CD4-positive, alpha-beta T cell treated with Interleukin-10 for 1 hour (primary cell): Measurements from ENCODE around the gene FKBP6.
"Not testable (repeated sequence)": the region's sequence is repeated elsewhere in the genome, so short reads cannot be mapped to it uniquely, and the experiment has no call there.

Experiments
- DNase-seq: peaks from one replicate; pipeline ENCODE4 v3.0.0-alpha.2; 2020

Gene FKBP6

DNA sequence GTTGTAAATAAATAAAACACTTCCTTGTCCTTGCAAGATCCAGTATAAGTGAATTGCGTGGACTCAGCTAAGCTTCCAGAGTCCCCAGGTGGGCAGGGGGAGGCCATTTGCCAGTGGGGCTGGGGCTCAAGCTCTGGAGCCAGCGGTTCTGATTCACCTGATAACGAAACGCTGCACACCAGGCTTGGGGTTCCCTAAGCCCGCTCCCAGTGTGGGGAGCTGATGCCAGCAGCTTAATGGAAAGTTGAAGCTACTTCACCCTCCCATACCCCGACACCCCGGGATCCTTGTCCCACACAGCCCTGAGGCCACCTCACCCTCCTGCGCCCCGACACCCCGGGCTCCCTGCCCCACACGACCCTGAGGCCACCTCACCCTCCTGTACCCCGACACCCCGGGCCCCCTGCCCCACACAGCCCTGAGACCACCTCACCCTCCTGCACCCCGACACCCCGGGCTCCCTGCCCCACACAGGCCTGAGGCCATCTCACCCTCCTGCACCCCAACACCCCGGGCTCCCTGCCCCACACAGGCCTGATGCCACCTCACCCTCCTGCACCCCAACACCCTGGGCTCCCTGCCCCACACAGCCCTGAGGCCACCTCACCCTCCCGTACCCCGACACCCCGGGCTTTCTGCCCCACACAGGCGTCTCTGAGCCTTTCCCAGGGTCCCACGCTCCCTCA lies 30.8 kb downstream of the FKBP6 start:
- DNase-seq, result no peak

DNA sequence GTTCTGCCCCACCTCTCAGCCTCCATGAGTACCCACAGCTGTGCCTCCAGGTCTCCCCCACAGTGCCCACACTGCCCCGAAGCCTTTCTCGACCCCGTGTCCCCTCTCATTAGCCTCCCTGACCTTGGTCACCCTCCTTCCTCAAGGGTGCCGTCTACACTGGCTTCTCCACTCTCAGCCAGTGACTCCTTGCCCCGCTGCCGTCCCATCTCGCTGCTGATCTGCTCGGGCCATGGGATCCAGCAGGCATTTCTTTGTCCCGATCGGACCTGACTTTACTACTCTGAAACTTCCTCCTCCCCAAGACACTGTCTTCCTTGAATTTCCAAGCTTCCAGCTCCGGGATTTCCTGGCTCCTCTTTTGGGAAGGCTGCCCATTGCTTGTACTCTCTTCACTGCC lies 31.3 kb downstream of the FKBP6 start:
- DNase-seq, result no peak

DNA sequence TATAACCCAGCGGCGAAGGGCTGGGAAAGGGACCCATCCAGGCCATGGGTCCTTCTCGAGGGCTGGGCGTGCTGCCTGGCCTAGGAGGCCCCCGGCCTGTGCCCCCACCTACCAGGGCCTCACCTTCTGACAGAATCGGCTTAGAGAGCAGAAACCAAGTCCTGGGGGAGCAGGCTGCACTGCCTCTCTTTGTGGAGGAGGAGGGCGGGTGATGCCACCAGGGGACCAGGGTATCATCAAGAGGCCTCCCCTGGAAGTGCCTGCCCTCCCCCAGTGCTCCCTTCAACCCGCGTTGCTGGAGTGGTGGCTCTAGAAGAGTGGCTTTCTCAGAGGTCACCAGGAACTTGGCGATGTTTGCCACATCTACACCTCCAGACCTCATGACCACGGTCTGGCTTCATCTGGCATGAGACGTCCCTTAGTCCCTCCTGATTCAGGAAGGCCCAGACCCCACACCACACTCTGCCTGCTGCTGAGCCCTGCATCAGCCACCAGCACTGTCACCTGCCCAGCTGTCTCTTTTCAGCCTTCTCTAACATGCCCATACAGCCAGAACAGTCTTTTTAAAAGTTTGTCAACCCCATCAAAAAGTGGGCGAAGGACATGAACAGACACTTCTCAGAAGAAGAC lies 31.9 kb downstream of the FKBP6 start:
- no peak for DNase-seq

DNA sequence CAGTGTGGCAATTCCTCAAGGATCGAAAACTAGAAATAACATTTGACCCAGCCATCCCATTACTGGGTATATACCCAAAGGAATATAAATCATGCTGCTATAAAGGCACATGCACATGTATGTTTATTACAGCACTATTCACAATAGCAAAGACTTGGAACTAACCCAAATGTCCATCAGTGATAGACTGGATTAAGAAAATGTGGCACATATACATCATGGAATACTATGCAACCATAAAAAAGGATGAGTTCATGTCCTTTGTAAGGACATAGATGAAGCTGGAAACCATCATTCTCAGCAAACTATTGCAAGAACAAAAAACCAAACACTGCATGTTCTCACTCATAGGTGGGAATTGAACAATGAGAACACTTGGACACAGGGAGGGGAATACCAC lies 32.6 kb downstream of the FKBP6 start:
- DNase-seq, result not testable (repeated sequence)

DNA sequence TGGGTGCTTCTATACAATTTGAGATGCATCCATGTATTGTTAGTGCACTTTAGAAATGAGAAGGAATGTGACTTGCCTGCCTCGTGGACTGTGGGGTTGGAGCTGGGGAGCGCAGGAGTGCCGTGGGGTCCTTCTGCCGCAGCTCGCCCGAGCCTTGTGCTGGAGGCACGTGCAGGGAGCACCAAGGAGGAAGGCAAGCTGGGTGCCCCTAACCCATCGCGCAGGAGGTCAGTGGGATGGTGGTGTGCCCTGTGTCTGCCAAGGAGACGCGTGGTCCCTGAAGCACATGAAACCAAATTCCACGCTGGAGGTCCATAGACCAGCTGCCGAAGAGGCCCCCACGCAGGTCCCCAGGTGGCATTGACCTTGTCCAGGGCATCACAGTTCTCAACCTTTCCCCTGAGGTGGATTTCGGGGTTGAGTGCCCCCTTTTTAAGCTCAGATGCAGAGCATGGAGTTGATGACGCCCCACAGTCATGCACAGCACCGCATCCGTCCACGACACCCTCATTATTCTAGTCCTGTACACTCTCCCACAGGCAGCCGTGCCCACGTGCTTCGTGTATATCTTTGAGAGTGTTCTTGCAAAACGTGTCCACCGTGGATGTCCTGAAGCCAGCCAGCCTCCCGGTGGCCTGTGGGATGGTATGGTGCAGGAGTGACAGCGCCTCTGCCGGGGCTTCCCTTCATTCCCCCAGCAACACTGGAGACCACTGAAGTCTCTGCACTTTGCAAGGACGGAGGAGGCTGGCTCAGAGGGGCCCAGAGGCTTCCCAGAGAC lies 35.5 kb downstream of the FKBP6 start:
- DNase-seq, result no peak

DNA sequence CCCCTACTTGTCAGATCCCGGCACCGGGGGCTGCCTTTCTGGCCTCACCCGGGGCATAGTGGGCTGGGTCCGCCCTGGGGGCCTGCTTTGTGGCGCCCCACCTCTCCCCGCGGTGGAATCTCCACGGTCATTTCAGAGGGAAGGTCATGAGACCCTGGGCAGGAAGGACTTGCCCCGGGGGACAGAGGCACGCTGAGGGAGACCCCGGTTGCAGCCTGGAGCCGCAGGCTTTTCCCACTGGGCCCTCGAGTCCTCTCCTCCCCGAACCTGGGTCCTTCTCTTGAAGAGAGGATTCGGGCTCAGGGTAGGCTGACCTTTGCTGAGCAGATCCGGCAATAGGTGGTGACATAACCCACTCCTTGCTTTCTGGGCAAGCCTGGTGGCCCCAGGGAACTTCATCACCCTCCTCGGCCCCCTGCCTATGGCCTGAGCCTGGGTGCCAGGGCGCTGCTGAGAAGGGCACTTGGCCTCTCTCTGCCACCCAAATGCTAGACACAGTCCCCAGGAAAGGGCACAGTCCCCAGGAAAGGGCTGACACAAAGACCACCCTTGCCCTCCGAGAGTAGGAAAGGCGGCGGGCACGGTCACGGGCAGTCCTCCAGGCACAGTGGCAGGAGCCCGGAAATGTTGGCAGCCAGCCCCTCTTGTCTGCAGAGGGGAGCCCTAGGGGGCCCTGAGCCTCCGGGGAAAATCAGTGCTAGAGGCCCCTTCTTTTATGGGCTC lies 36.2 kb downstream of the FKBP6 start:
- DNase-seq, result no peak

DNA sequence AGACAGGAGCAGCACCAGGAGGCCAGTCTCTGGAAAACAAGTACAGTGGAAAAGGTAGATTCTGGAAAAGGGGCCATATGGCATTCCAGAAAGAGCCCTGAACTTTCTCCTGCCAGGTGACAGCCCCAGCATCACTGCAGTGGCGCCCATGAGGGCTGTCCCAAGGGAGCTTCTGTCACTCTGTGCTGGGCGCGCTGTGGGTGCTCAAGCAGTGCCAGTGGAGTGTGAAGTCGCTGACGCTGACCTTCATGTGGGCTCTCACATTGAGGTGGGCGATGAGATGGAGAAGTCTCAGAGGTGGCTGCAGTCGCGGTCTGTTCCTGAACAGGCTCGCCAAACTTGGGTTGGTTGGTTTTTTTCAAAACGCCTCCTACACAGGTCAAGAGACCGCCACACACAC lies 38.2 kb downstream of the FKBP6 start:
- DNase-seq, result no peak

DNA sequence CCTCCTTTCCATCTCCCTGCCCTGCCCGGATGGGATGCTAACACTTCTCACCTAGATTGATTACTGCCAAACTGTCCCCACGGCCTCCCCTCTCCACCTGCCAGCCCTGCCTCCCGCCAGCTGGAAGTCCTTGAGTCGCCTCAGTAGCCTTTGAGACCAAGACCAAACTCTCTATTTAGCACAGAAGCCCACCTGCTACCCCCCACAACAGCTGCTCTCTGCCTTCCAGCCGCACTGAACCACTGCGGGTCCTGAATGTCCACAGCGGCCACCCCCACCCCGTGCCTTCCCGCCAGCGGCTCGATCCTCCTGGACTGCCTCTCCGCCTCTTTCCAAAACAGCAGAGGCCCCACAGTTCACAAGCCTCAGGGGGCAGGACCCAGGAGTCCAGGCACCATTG lies 39.0 kb downstream of the FKBP6 start:
- no peak for DNase-seq

DNA sequence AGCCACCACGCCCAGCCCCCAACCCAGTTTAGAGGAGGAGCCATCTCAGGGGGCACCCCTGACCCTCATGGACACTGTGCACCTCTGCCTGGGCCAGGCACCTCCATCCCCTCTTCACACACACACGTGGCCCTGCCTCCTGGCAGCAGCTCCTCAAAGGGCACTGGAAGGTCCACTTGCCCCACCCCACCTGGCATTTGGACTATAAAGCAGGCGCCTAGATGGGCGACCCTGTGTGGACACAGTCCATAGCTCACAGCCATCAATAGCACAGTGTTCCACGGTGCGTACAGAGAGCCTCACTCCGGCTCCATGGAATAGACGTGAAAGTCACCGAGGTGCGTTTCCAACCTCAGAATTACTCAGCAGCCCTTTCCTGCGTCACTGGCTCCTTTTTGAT lies 41.0 kb downstream of the FKBP6 start:
- DNase-seq, result no peak

DNA sequence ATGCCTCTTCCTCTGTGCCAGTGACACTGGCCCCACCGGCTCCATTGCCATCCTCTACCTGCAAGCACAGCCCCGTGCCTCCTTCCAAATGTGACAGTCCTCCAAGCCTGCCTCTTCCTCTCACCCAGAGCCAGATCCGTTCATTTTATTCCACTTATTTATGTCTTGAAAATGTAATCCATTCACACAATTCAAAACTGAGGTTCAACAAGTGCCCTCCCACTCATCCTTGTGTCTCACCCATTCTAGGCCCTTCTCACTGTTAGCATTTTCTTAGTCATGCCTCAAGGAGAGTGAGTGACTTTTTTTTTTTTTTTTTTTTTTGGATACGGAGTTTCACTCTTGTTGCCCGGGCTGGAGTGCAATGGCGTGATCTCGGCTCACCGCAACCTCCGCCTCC lies 41.7 kb downstream of the FKBP6 start:
- DNase-seq, result no peak

DNA sequence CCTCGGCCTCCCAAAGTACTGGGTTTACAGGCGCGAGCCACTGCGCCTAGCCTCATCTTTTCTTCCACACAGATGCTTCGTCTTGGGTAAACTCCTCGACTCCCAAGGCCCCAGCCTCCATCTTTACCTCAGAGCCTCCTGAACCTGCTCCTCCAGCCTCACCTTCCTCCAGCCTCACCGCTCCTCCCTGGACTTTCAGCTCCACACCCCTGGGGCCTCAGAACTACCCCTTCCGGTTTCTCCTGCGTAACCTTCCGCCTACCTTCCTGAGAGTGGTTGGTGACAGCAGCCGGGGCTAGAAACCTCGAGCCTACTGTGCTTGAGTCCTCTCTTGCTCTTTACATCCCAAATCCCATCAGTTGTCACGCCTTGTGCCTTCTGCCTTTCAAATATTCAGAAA lies 45.8 kb downstream of the FKBP6 start:
- no peak for DNase-seq

DNA sequence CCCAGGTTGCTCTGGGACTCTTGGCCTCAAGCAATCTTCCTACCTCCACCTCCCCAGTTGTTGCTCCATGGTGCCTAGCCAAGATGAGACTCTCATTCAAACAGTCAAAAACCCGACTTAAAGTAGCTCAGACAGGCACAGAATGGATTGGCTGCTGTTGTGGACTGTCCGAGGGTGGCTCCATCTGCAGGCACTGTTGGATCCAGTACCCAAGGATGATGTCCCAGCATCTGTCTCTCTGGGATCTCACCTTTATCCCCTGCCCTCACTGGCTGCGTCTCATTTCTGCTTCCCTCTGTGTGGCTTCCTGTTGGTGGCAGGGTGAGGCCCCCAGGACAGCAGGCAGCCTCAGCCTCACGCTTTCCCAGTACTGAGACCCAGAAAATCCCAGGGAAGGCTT lies 48.3 kb downstream of the FKBP6 start:
- DNase-seq, result not testable (repeated sequence)

DNA sequence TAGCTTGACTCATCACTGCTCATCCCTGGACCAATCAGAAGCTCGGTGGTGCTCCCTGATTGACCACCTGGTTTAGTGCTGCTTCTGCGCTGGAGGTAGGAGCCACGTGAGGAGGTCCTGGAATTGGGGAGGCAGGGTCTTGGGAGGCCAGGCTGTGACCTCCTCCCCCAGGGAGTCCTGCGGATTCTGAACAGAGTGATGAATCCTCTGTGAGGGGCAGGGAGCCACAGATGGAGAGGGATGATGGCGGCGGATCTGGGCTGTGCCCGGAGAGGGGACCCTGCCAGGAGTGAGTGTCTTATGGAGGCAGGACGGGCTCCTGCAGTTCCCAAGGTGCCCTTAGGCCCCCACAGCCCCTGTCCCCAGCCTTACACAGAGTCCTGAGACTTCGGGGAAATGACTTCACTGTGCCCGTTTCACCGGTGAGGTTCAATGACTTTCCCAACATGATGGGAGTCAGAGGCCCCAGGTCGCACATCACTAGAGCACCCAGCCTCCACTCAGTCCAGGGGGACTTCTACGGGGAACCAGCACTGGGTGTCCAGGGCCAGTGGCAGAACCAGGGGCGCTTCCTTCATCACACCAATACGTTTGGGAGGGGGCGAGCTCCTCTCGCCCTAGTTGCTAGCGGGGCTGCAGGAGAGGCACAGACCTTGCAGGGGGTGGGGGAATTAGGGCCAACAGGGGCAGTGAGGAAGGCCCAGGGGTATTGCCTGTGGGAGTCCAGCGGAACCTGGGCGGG lies 48.9 kb downstream of the FKBP6 start:
- no peak for DNase-seq

DNA sequence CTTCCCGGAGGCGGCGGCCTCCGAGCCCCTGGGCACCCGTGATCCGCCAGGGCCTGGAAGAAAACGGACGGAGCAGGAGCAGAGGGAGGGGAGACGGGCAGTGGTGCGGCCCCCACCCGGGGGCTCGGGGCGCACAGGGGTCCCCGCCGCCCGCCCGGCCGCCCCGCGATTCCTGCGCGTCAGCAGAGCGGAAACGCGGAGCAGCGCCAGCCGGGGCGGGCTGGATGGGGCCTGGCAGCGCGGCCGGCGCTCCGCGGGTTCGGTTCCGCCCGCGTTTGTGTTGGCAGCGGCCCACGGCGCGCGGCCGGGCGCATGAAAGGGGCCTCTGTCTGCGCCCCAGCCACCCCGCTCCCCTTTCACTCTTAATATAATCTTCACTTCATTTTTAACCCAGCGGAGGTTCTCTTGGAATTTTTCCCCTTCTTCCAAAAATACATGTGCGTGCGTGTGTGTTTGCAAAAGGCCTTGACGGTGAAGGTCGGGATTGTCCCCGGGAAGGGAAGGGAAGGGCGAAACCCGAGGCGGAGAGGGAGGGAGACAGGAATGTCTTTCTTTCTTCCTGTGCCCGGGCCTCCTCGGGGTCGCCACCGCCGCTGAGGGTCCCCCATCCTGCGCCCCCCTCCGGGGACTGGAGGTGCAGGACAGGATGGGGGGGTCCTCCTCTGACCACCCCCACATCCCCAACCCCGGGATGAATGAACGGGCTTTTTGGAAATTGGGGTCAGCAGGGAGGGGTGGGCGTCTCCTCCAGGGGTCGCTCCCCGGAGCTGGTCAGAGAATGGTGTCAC lies 49.6 kb downstream of the FKBP6 start:
- not testable (repeated sequence) for DNase-seq

DNA sequence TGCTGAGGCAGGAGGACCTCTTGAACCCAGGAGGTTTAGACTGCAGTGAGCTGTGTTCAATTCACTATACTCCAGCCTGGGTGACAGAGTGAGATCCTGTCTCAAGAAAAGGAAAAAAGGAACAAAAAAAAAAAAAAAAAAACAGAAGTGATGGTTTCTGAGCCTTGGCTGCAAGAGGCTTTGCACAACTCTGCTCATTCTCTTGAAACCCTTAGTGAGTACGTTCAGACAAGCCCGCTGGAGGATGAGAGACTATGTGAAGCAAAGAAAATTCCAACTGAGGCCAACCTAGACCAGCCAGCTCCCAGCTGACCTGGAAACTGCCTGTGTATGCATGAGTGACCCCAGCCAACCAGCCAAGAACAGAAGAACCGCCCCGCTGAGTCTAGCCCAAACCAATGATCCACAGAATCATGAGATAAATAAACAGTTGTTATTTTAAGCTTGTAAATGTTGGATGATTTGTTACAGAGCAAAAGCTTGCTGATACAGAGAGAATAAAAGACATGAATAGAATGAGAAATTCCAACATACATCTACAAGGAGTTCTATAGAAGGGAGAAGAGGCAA lies 55.1 kb downstream of the FKBP6 start:
- DNase-seq, result no peak

DNA sequence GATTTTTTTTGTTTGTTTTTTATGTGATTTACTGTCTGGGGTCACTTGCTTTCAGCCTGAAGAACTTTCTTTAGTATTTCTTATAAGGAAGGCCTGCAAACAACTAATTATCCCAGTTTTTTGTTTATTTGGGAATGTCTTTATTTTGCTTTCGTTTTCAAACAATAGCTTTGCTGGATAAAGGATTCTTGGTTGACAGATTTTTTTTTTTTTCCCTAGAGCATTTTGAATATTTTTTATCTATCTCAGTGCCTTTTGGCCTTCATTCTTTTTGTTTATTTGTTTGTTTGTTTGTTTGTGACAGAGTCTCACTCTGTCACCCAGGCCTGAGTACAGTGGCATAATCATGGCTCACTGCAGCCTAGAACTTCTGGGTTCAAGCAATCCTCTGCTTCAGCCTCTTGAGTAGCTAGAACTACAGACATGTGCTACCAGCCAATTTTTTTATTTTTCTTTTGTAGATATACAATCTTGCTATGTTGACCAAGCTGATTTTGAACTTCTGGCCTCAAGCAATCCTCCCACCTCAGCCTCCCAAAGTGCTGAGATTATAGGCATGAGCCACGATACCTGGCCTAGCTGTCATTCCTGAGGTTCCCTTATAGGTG lies 59.4 kb downstream of the FKBP6 start:
- no peak for DNase-seq

DNA sequence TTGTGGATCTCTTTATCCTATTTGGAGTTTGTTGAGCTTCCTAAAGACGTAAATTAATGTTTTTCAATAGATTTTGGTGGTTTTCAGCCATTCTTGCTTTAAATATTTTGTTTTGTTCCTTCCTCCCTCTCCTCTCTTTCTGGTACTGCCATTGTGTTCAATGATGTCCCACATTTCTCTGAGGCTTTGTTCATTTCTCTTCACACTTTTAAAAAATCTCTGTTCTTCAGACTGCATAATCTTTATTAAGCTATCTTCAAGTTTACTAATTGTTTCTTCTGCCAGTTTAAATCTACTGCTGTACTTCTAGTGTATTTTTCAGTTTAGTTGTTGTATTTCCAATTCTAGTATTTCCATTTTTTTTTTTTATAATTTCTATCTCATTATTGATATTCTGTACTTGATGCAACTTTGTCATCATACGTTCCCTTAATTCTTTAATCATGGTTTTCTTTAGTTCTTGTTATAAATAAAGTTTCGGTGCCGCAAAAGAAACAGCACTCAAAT lies 60.0 kb downstream of the FKBP6 start:
- no peak for DNase-seq

DNA sequence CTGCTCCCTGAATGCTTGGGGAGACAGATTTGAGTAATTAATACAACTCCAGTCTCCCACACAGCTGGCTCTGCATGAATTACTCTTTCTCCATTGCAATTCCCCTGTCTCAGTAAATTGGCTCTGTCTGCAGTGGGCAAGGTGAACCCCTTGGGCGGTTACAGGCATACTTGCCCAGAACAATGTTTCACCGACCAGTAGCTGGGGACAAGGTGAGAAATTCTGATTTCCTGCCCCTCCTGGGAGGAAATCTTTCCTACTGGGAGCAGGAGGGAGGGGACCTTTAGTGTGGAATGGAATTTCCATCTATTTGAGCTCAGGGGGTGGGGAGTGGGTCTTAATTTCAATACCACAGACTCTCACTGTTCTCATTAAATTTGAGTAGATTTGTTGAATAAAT lies 63.4 kb downstream of the FKBP6 start:
- DNase-seq, result no peak

DNA sequence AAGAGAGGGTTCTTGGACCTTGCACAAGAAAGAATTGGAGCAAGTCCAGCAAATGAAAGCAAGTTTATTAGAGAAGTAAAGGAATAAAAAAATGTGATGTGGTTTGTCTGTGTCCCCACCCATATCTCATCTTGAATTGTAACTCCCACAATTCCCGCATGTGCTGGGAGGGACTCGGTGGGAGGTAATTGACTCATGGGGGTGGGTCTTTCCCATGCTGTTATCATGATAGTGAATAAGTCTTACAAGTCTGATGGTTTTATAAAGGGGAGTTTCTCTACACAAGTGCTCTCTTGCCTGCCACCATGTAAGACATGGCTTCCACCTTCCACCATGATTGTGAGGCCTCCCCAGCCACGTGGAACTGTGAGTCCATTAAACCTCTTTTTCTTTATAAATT lies 66.5 kb downstream of the FKBP6 start:
- DNase-seq, result no peak

DNA sequence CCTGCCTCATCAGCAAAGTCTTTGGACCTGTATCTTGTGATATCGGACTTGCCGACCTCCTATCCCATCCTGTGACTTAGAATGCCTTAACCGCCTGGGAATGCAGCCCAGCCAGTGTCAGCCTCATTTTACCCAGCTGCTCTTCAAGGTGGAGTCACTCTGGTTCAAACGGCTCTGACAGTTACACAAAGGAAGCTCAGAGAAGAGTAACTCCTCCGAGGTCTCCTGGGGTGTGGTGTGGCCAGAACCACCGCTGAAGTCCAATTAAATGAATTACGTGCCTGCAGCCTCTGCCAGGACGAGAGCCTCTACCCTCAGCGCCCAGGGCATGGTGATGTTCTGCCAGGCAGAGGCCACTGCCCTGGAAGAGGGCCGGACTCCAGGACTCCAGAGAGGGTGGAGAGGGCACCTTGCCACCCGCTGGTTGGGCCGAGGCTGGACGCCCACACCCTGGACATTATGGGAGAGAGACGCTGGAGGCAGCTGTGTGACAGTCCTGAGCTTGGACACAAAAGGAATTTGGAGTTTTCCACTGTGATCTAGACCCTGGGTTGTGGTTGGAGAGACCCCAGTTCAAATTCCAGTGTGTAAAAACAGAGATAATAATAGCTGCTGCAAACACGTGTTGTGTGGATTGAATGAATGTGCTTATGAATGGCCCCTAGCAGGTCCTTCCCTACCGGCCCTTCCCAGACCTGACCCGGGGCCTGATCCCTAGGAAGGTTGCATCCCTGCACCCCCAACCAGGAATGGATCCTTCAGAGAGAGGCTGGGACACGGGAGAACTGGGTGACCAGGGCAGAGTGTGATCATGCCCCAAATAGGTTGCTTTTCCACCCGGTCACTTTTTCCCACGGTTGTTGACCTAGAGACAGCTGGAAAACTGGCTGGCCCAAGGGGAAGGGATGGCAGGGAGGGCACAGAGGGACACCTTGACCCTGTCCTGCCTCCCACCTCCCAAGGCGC lies 67.9 kb downstream of the FKBP6 start:
- no peak for DNase-seq
